Left lung (tissue), 10 donors: ENCODE measurements around the gene BEND5. TPM values are rescaled to one million over a fixed set of nuclear protein-coding genes. Genes with fewer than 3 reads are reported as not detected.

Experiments
- ATAC-seq: fragments of 200-7000 bp; cut with Tn5 transposase; one replicate; pipeline ENCODE4 v1.9.1; 2020; ENCODE audit warnings: moderate library complexity
- DNase-seq, 4 donors: peaks; one replicate each; pipeline ENCODE4 v3.0.0-alpha.2; 2013 to 2020
- H3K27ac ChIP-seq, 2 donors: fragments of 200-600 bp; sonication (generic) in 1 of 2; one replicate each; pipeline versions ENCODE4 v1.5.0 to v1.8.0; 2020 to 2021
- H3K27me3 ChIP-seq, 2 donors: fragments of 200-600 bp; sonication (generic) in 1 of 2; one replicate each; pipeline versions ENCODE4 v1.5.0 to v1.8.0; 2020 to 2021
- H3K36me3 ChIP-seq, 2 donors: fragments of 200-600 bp; sonication (generic) in 1 of 2; one replicate each; pipeline versions ENCODE4 v1.5.0 to v1.8.0; 2020 to 2021
- H3K4me1 ChIP-seq, 2 donors: fragments of 200-600 bp; one replicate each; pipeline ENCODE4 v1.8.0; 2021
- H3K4me3 ChIP-seq, 2 donors: fragments of 200-600 bp; sonication (generic) in 1 of 2; one replicate each; pipeline versions ENCODE4 v1.5.0 to v1.8.0; 2020 to 2021; ENCODE audit warnings: mild to moderate bottlenecking in 1 of 2
- H3K9me3 ChIP-seq, 2 donors: fragments of 200-600 bp; sonication (generic) in 1 of 2; one replicate each; pipeline versions ENCODE4 v1.5.0 to v1.8.0; 2020 to 2021
- intact Hi-C, 2 donors: fragments of 100-400 bp; cut with DNase I; formaldehyde crosslinking; loops; one replicate each; pipeline versions ENCODE4 v1.11.2 to v1.14.2; 2022
- polyA plus RNA-seq, 6 donors: library from polyadenylated mRNA; unstranded; fragments of 120-200 nt; gene quantifications; one replicate each; pipeline ENCODE4 v1.2.1, GENCODE V29; 2013; ENCODE audit not compliant: insufficient read length in 6 of 6
- total RNA-seq, 2 donors: library from RNA; stranded (reverse); fragmentation: NEBNext Ultra II Directional; extraction: Animal tissue kit (Norgen Biotek cat#: 25700); gene quantifications; one replicate each; pipeline ENCODE4 v1.2.1, GENCODE V29; 2021
- TF ChIP-seq, protein P1 (sequence below), 2 donors: fragments of 200-600 bp; sonication (generic) in 1 of 2; IDR thresholded peaks; one replicate each; pipeline versions ENCODE4 v1.5.0 to v1.8.0; 2021; ENCODE audit warnings: antibody characterized with exemption in 2 of 2
- donor health status: DM: no; HTN: yes; CAD: no.
- donor health status: DM: no; HTN: no; CAD: no.

Gene BEND5
- total and polyA plus RNA-seq, 8 donors, result 2.2 to 41.2 (median 33.8) TPM

DNA sequence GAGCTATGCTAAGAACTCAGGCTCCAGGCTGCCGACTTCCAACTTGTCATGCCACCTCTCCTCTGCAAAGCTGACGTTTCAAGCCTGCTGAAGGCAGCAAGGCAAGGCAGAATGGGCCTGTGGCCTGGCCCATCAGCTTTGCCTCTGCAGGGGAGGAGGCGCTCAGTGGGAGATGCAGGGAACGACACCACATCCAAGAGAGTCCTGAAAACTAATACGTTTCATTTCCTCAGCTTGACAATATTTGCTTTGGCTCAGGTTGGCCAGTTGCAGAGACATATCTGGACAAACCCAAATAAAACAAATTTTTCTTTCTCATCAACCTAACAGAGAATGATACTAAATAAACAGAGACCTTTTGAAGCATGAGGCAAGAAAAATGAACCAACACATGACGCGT, 35.3 kb downstream of the BEND5 start:
- DNase-seq (no peak), ATAC-seq (no peak)
- H3K9me3 ChIP-seq, result no peaks in the 10 kb centered on the region
- no peak overlapping the region for H3K27ac ChIP-seq
- intact Hi-C loops, result no loop called here
- H3K27me3 ChIP-seq, result no peaks in the 10 kb centered on the region
- H3K4me3 ChIP-seq, result no peak overlapping the region
- no peaks in the 10 kb centered on the region for H3K4me1 ChIP-seq
- TF ChIP-seq, protein P1, sequence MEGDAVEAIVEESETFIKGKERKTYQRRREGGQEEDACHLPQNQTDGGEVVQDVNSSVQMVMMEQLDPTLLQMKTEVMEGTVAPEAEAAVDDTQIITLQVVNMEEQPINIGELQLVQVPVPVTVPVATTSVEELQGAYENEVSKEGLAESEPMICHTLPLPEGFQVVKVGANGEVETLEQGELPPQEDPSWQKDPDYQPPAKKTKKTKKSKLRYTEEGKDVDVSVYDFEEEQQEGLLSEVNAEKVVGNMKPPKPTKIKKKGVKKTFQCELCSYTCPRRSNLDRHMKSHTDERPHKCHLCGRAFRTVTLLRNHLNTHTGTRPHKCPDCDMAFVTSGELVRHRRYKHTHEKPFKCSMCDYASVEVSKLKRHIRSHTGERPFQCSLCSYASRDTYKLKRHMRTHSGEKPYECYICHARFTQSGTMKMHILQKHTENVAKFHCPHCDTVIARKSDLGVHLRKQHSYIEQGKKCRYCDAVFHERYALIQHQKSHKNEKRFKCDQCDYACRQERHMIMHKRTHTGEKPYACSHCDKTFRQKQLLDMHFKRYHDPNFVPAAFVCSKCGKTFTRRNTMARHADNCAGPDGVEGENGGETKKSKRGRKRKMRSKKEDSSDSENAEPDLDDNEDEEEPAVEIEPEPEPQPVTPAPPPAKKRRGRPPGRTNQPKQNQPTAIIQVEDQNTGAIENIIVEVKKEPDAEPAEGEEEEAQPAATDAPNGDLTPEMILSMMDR (IDR thresholded peaks at IDR 0.05), result no peak
- H3K36me3 ChIP-seq, result no peaks in the 10 kb centered on the region

GRCh38 chr1:48740621-48741020, 36.1 kb downstream of the BEND5 start:
- H3K4me1 ChIP-seq, result no peaks in the 10 kb centered on the region
- DNase-seq (no peak), ATAC-seq (no peak)
- intact Hi-C loops, result no loop called here
- no peak overlapping the region for H3K4me3 ChIP-seq
- peaks cover 0 to 4% of the 10 kb centered on the region in 2 donors for H3K36me3 ChIP-seq
- no peak overlapping the region for H3K27ac ChIP-seq
- H3K27me3 ChIP-seq, result no peaks in the 10 kb centered on the region
- no peaks in the 10 kb centered on the region for H3K9me3 ChIP-seq
- TF ChIP-seq, protein P1 (IDR thresholded peaks at IDR 0.05), result no peak

- intact Hi-C loops, result no loop called here
- no peak for DNase-seq
- no peak for ATAC-seq
- TF ChIP-seq, protein P1 (IDR thresholded peaks at IDR 0.05), result no peak
- H3K27me3 ChIP-seq, result no peaks in the 10 kb centered on the region
- H3K4me3 ChIP-seq, result no peak overlapping the region
- H3K27ac ChIP-seq, result no peak overlapping the region
- H3K9me3 ChIP-seq, result no peaks in the 10 kb centered on the region
- no peaks in the 10 kb centered on the region for H3K4me1 ChIP-seq
- H3K36me3 ChIP-seq, result peaks cover 0 to 18% of the 10 kb centered on the region in 2 donors
Observed at GRCh38 chr1:48739091-48739490, 37.6 kb downstream of the BEND5 start.

GRCh38 chr1:48738356-48738755, 38.3 kb downstream of the BEND5 start:
- Histone ChIP-seq H3K4me1 (no peaks in the 10 kb centered on the region), H3K9me3 (no peaks in the 10 kb centered on the region), H3K27me3 (no peaks in the 10 kb centered on the region), H3K4me3 (no peak overlapping the region), H3K27ac (no peak overlapping the region), H3K36me3 (peaks cover 0 to 24% of the 10 kb centered on the region in 2 donors)
- DNase-seq, result no peak
- intact Hi-C loops, result no loop called here
- ATAC-seq, result no peak
- TF ChIP-seq, protein P1 (IDR thresholded peaks at IDR 0.05), result no peak

GRCh38 chr1:48735796-48736195, 40.9 kb downstream of the BEND5 start:
- intact Hi-C loops, result no loop called here
- DNase-seq, result no peak
- no peaks in the 10 kb centered on the region for H3K4me1 ChIP-seq
- TF ChIP-seq, protein P1 (IDR thresholded peaks at IDR 0.05), result no peak
- H3K27ac ChIP-seq, result no peak overlapping the region
- no peak for ATAC-seq
- H3K9me3 ChIP-seq, result no peaks in the 10 kb centered on the region
- H3K36me3 ChIP-seq, result peaks cover 0 to 33% of the 10 kb centered on the region in 2 donors
- H3K4me3 ChIP-seq, result no peak overlapping the region
- no peaks in the 10 kb centered on the region for H3K27me3 ChIP-seq
